ENCODE data around the gene ZNF593. TPM values are rescaled to one million over a fixed set of nuclear protein-coding genes. Genes with fewer than 3 reads are reported as not detected.

Gene ZNF593
- total and polyA plus RNA-seq, 11 donors = 13.7 to 147 (median 22.6) TPM

DNA sequence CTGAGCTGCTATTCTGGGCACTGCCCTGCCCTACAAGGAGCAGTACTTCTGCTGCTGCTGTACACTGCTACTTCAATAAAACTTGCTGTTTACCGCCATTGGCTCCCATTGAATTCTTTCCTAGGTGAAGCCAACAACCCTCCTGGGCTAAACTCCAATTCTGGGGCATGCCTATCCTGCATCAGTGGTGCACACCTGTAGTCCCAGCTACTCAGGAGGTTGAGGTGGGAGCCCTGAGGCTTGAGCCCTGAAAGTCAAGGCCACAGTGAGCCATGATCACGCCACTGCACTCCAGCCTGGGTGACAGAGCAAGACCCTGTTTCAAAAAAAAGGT, 36.9 kb upstream of the ZNF593 start:
- no peak for ATAC-seq
- Histone ChIP-seq H3K9me3 (peaks cover 0 to 12% (median 0%) of the 10 kb centered on the region in 12 donors), H3K27ac (no peak overlapping the region), H3K4me1 (peaks cover 0 to 6% (median 0%) of the 10 kb centered on the region in 12 donors), H3K4me3 (no peak overlapping the region), H3K36me3 (no peaks in the 10 kb centered on the region), H3K27me3 (no peaks in the 10 kb centered on the region)
- no peak for TF ChIP-seq POLR2A (IDR thresholded peaks at IDR 0.05)
- TF ChIP-seq, protein P1, sequence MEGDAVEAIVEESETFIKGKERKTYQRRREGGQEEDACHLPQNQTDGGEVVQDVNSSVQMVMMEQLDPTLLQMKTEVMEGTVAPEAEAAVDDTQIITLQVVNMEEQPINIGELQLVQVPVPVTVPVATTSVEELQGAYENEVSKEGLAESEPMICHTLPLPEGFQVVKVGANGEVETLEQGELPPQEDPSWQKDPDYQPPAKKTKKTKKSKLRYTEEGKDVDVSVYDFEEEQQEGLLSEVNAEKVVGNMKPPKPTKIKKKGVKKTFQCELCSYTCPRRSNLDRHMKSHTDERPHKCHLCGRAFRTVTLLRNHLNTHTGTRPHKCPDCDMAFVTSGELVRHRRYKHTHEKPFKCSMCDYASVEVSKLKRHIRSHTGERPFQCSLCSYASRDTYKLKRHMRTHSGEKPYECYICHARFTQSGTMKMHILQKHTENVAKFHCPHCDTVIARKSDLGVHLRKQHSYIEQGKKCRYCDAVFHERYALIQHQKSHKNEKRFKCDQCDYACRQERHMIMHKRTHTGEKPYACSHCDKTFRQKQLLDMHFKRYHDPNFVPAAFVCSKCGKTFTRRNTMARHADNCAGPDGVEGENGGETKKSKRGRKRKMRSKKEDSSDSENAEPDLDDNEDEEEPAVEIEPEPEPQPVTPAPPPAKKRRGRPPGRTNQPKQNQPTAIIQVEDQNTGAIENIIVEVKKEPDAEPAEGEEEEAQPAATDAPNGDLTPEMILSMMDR (IDR thresholded peaks at IDR 0.05) = no peak
- intact Hi-C loops (cut with DNase I) = no loop called here
- WGBS, 4 donors = 96 to 100% (median 99%) methylated on average over 1 to 2 of the region's 2 CpGs
- no peak for DNase-seq

DNA sequence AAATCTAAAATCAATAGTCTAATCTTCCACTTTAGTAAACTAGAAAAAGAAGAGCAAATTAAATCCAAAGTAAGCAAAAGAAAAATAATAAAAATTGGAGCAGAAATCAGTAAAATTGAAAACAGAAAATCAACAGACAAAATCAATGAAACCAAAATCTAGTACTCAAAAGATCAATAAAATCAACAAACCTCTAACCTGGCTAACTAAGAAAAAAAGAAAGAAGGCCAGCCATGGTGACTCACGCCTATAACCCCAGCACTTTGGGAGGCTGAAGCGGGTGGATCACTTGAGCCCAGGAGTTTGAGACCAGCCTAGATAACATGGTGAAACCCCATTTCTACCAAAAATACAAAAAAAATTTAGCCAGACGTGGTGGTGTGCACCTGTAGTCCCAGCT, 35.2 kb upstream of the ZNF593 start:
- Histone ChIP-seq H3K4me1 (no peaks in the 10 kb centered on the region), H3K9me3 (peaks cover 0 to 12% (median 0%) of the 10 kb centered on the region in 12 donors), H3K27me3 (no peaks in the 10 kb centered on the region), H3K36me3 (no peaks in the 10 kb centered on the region), H3K4me3 (no peak overlapping the region), H3K27ac (no peak overlapping the region)
- 89 to 96% (median 95%) methylated on average over 3 of the region's 3 CpGs for WGBS, 4 donors
- ATAC-seq (no peak), DNase-seq (no peak)
- intact Hi-C loops (cut with DNase I) = no loop called here
- no peak for TF ChIP-seq POLR2A (IDR thresholded peaks at IDR 0.05)
- TF ChIP-seq, protein P1 (IDR thresholded peaks at IDR 0.05) = no peak

DNA sequence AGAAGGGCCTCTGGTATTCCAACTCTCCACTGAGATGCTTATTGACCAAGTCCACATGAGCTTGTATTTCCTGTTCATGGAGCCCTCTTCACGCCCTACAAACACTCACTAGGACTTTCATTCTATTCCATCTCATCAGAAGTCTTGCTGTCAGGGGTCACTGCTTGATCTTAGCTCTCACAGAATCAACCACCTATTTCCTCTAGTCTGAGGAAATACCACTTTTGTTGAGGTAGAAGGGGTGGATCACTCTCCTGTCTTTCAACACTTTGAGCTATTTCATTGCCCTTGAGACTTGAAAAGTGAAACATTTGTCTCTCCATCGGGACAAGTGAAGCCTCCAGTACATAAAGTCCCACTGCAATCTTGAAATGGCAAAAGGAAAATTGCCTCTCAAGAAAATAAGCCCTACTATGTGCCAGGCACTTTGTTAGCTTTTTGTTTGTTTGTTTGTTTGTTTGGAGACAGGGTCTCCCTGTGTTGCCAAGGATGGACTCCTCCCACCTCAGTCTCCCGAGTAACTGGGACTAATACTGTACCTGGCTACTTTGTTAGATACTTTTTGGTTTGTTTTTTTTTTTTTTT, 30.6 kb upstream of the ZNF593 start:
- TF ChIP-seq POLR2A (IDR thresholded peaks at IDR 0.05) = no peak
- TF ChIP-seq, protein P1 (IDR thresholded peaks at IDR 0.05) = no peak
- intact Hi-C loops (cut with DNase I) = no loop called here
- Histone ChIP-seq H3K9me3 (peaks cover 0 to 11% (median 0%) of the 10 kb centered on the region in 12 donors), H3K27ac (no peak overlapping the region), H3K4me1 (no peaks in the 10 kb centered on the region), H3K36me3 (no peaks in the 10 kb centered on the region), H3K27me3 (no peaks in the 10 kb centered on the region), H3K4me3 (no peak overlapping the region)
- no peak for ATAC-seq
- DNase-seq = no peak
- WGBS, 4 donors = 60 to 71% (median 69%) methylated on average over 3 of the region's 3 CpGs

DNA sequence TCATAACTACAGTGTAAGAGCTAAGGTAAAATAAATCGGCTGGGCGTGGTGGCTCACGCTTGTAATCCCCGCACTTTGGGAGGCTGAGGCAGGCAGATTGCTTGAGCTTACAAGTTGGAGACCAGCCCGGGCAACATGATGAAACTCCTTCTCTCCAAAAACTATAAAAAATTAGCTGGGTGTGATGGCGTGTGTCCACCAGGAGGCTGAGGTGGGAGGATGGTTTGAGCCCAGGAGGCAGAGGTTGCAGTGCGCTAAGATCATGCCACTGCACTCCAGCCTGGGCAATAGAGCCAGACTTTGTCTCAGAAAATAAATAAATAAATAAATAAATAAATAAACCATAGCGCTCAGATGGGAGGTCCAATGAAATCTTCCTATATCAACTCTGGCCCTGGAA, 27.5 kb upstream of the ZNF593 start:
- 90 to 92% (median 91%) methylated on average over 8 of the region's 8 CpGs for WGBS, 4 donors
- Histone ChIP-seq H3K9me3 (no peaks in the 10 kb centered on the region), H3K4me3 (no peak overlapping the region), H3K36me3 (no peaks in the 10 kb centered on the region), H3K27ac (no peak overlapping the region), H3K27me3 (no peaks in the 10 kb centered on the region), H3K4me1 (peaks cover 0 to 10% (median 0%) of the 10 kb centered on the region in 12 donors)
- DNase-seq (no peak), ATAC-seq (no peak)
- intact Hi-C loops (cut with DNase I) = loop anchor here in 2 of 10 donors (2.0 to 5.0 kb wide), 2 partner anchors 103 to 105 kb away; no protein-coding TSS in a partner anchor
- TF ChIP-seq POLR2A (IDR thresholded peaks at IDR 0.05) = no peak
- TF ChIP-seq, protein P1 (IDR thresholded peaks at IDR 0.05) = no peak

Measured in heart left ventricle (tissue), 16 donors.